Gastrocnemius medialis (tissue), 4 donors: ENCODE data around the gene ZNF253. TPM values are rescaled to one million over a fixed set of nuclear protein-coding genes. Genes with fewer than 3 reads are reported as not detected.

Experiments used
- ATAC-seq, 2 donors: fragments of 150-250 bp; one replicate each; pipeline ENCODE4 v1.9.1; 2016
- DNase-seq, 2 donors: peaks; one replicate each; pipeline ENCODE4 v3.0.0-alpha.2; 2019
- H3K27ac ChIP-seq, 4 donors: fragments of 200-600 bp; sonication (generic); 1 replicate in 1 of 4; 2 replicates in 3 of 4; pipeline ENCODE4 v1.5.1; 2016 to 2018; ENCODE audit warnings: mild to moderate bottlenecking in 2 of 4, moderate library complexity in 1 of 4
- H3K27me3 ChIP-seq, 3 donors: fragments of 200-600 bp; sonication (generic) in 2 of 3; 1 replicate in 1 of 3; 2 replicates in 2 of 3; pipeline versions ENCODE4 v1.5.1 to v1.6.0; 2016 to 2019; ENCODE audit warnings: mild to moderate bottlenecking in 1 of 3, moderate library complexity in 1 of 3
- H3K36me3 ChIP-seq, 2 donors: fragments of 200-600 bp; sonication (generic) in 1 of 2; one replicate each; pipeline ENCODE4 v1.5.1; 2017 to 2018
- H3K4me1 ChIP-seq, 2 donors: fragments of 200-600 bp; sonication (generic) in 1 of 2; one replicate each; pipeline ENCODE4 v1.5.1; 2016 to 2017; ENCODE audit warnings: mild to moderate bottlenecking in 2 of 2
- H3K4me3 ChIP-seq, 4 donors: fragments of 200-600 bp; sonication (generic) in 3 of 4; 1 replicate in 1 of 4; 2 replicates in 3 of 4; pipeline ENCODE4 v1.5.1; 2016 to 2019; ENCODE audit warnings: mild to moderate bottlenecking in 2 of 4
- H3K9me3 ChIP-seq, 3 donors: fragments of 200-600 bp; sonication (generic) in 2 of 3; 1 replicate in 1 of 3; 2 replicates in 2 of 3; pipeline ENCODE4 v1.5.1; 2016 to 2019
- CTCF ChIP-seq, 5 experiments: fragments of 450-650 bp in 3 of 5; fragments of 200-600 bp in 2 of 5; sonication (generic) in 2 of 5; IDR thresholded peaks in 4 of 5; conservative IDR thresholded peaks in 1 of 5; 1 replicate in 4 of 5; 2 replicates in 1 of 5; pipeline ENCODE4 v1.5.1; 2016 to 2019; ENCODE audit warnings: antibody characterized with exemption in 5 of 5, mild to moderate bottlenecking in 3 of 5, moderate library complexity in 3 of 5
- POLR2A ChIP-seq, 2 donors: fragments of 450-650 bp; IDR thresholded peaks; one replicate each; pipeline ENCODE4 v1.6.1; 2017; ENCODE audit warnings: antibody characterized with exemption in 2 of 2, mild to moderate bottlenecking in 2 of 2, moderate library complexity in 2 of 2
- in situ Hi-C, 4 donors: fragments of 200-750 bp; cut with MboI; loops; one replicate each; pipeline versions ENCODE4 v1.15.0 to v1.8.0; 2017; ENCODE audit warnings: low sequenced_read_pairs in 4 of 4
- intact Hi-C: fragments of 100-400 bp; cut with DNase I; formaldehyde crosslinking; loops from one replicate; pipeline ENCODE4 v1.15.1; 2023; ENCODE audit warnings: low total_unique reads
- total RNA-seq, 4 donors: library from RNA; depleted of rRNA; stranded (reverse); fragments of >200 nt; gene quantifications; one replicate each; pipeline versions ENCODE4 v1.1.0 to v1.2.3, GENCODE V29; 2016

Gene ZNF253
- total RNA-seq = 1 to 10 TPM; 3.1 to 9.5 (median 6.3) TPM

DNA sequence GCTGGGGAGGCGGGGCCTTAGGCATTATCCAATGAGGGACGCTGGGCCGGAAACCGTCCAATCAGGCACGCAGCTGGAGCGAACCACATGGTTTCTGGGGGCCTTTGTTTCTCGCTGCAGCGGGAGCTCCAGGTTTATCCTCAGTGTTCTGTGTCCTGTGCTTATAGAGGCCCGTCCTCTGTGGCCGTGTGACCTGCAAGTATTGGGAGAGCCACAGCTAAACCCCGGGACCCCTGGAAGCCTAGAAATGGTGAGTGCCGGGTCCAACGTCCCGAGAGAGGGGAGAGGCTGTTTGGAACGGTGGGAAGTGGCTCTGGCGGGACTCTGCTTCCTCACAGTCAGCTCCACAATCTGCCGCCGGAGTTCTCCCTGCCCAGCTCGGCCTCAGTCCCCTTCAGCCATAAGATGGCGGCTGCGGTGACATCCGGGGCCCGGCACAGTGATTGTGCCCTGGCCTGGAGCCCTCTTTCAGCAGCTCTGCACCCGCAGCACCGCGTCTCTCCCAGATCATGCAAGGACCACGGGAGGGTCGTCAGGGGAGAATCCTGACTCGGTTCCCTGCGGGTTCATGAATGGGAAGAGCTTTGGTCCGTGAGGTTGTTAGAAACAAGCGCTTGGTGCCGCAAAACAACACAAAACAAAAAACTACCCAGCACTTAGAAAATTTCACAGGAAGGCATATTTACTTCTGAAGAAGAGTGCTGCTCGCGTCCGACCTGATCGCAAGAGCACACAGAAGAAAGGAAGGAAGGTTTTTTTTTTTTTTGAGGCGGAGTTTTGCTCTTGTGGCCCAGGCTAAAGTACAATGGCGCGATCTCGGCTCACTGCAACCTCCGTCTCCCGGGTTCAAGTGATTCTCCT lies at the start of gene ZNF253:
ZNF253 (plus strand) TSS at position 133 of the 861 bp plus-strand sequence; CDS start at position 248, 115 bp downstream.
- intact Hi-C loops = loop anchor here (2.0 to 5.0 kb wide), 4 partner anchors 35 to 199 kb away; partner anchors contain the start of genes ZNF101, ZNF506 and ZNF93
- Histone ChIP-seq H3K27ac (peak within 1 kb of the TSS; percentile 93 to 96 (median 94)), H3K4me1 (peaks cover 25 to 28% of the 10 kb centered on the region in 2 donors), H3K27me3 (no peaks in the 10 kb centered on the region), H3K9me3 (peaks cover 0 to 2% (median 0%) of the 10 kb centered on the region in 3 donors), H3K4me3 (peak within 1 kb of the TSS; percentile 74 to 85 (median 80)), H3K36me3 (no peaks in the 10 kb centered on the region)
- TF ChIP-seq CTCF (IDR thresholded peaks at IDR 0.05 in 4 of 5, conservative IDR thresholded peaks at IDR 0.05 in 1 of 5) (no peak), POLR2A (IDR thresholded peaks at IDR 0.05) (peak; percentile 82 to 97)
- in situ Hi-C loops = loop anchor here in 1 of 4 donors (5.0 kb wide), 1 partner anchor 49 kb away; no protein-coding TSS in a partner anchor
- DNase-seq = peak; percentile 95 to 97
- peak; percentile 98 to 99 for ATAC-seq

DNA sequence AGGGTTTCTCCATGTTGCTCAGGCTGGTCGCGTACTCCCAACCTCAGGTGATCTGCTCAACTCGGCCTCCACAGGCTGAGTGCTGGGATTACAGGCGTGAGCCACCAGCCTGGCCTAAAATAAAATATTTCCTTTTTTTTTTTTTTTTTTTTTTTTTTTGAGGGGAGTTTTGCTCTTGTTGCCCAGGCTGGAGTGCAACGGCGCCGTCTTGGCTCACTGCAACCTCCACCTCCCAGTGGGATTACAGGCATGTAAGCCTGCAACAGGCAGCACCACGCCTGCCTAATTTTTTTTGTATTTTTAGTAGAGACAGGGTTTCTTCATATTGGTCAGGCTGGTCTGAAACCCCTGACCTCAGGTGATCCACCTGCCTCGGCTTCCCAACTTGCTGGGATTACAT lies 49.0 kb upstream of the ZNF253 start:
- Histone ChIP-seq H3K9me3 (no peaks in the 10 kb centered on the region), H3K36me3 (no peaks in the 10 kb centered on the region), H3K27me3 (no peaks in the 10 kb centered on the region), H3K4me3 (no peak overlapping the region), H3K4me1 (peaks cover 0 to 4% of the 10 kb centered on the region in 2 donors), H3K27ac (no peak overlapping the region)
- in situ Hi-C loops = loop anchor here in 1 of 4 donors (5.0 kb wide), 2 partner anchors 39 to 51 kb away; partner anchors contain the start of gene ZNF253
- intact Hi-C loops = no loop called here
- ATAC-seq (no peak), DNase-seq (peak in 1 of 2 donors; percentile 48)
- TF ChIP-seq POLR2A (IDR thresholded peaks at IDR 0.05) = no peak
- TF ChIP-seq CTCF (IDR thresholded peaks at IDR 0.05 in 4 of 5, conservative IDR thresholded peaks at IDR 0.05 in 1 of 5) = no peak

- Histone ChIP-seq H3K9me3 (no peaks in the 10 kb centered on the region), H3K27me3 (no peaks in the 10 kb centered on the region), H3K4me3 (no peak overlapping the region), H3K27ac (no peak overlapping the region), H3K4me1 (peaks cover 3 to 10% of the 10 kb centered on the region in 2 donors), H3K36me3 (no peaks in the 10 kb centered on the region)
- in situ Hi-C loops (loop anchor here in 1 of 4 donors (5.0 kb wide), 2 partner anchors 40 to 50 kb away; partner anchors contain the start of gene ZNF253), intact Hi-C loops (no loop called here)
- TF ChIP-seq CTCF (IDR thresholded peaks at IDR 0.05 in 4 of 5, conservative IDR thresholded peaks at IDR 0.05 in 1 of 5) (no peak), POLR2A (IDR thresholded peaks at IDR 0.05) (no peak)
- no peak for ATAC-seq
- DNase-seq = no peak
These were observed 48.3 kb upstream of the ZNF253 start for GRCh38 chr19:19817357-19817756.

DNA sequence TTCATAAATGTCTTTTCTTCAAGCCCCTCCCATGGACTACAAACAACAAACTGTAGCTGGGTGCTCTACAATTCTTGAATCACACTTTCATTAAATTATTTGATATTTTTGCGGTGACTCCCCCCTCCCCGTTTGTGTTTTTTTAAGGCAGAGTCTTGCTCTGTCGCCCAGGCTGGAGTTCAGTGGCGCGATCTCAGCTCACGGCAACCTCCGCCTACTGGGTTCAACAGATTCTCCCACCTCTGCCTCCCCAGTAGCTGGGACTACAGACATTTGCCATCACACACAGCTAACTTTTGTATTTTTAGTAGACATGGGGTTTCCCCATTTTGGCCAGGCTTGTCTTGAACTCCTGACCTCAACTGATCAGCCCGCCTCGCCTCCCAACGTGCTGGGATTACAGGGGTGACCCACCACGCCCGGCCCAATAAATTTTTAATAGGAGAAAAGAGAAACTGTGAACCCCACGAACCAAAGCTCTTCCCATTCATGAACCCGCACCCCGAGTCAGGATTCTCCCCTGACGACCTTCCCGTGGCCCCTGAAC lies 44.8 kb upstream of the ZNF253 start:
- Histone ChIP-seq H3K4me3 (peak overlapping the region; percentile 66 to 87 (median 77)), H3K4me1 (peaks cover 3 to 10% of the 10 kb centered on the region in 2 donors), H3K27me3 (no peaks in the 10 kb centered on the region), H3K36me3 (no peaks in the 10 kb centered on the region), H3K9me3 (no peaks in the 10 kb centered on the region), H3K27ac (peak overlapping the region; percentile 90 to 93 (median 92))
- TF ChIP-seq CTCF (IDR thresholded peaks at IDR 0.05 in 4 of 5, conservative IDR thresholded peaks at IDR 0.05 in 1 of 5) (no peak), POLR2A (IDR thresholded peaks at IDR 0.05) (no peak)
- intact Hi-C loops = loop anchor here (2.0 to 5.0 kb wide), 4 partner anchors 44 to 159 kb away; partner anchors contain the start of genes ATP13A1 and ZNF14
- DNase-seq (no peak), ATAC-seq (no peak)
- in situ Hi-C loops = no loop called here
